ENCODE results near the gene PRR15L.

- peak; percentile 67 for TF ChIP-seq CTCF (IDR thresholded peaks at IDR 0.05; ENCODE audit: low read depth, low read length)
- no peak for TF ChIP-seq EZH2phosphoT487 (IDR thresholded peaks at IDR 0.05; ENCODE audit: low read depth)
These were observed 13.2 kb upstream of the PRR15L start, which contains the start of gene CDK5RAP3 for GRCh38 chr17:47970725-47971499.
